ENCODE data around the gene MTPN.

- TF ChIP-seq POLR2AphosphoS5 (IDR thresholded peaks at IDR 0.05; ENCODE audit: borderline replicate concordance, low read depth, low read length) = no peak
- no peak for TF ChIP-seq EZH2 (IDR thresholded peaks at IDR 0.05)
- TF ChIP-seq FOXP2 (optimal IDR thresholded peaks at IDR 0.05; ENCODE audit: control extremely low read depth, extremely low read length, insufficient read depth) = no peak
Observed at GRCh38 chr7:135998081-135998480, 20.9 kb upstream of the MTPN start.
